ENCODE results near the gene UST. TPM values are rescaled to one million over a fixed set of nuclear protein-coding genes. Genes with fewer than 3 reads are reported as not detected.

The UST gene
- total RNA-seq, 2 donors from 2014 or later = 15.3 to 16.3 TPM

GRCh38 chr6:149122850-149123821 is 376.3 kb downstream of the UST start:
- no peak overlapping the region for H3K4me3 ChIP-seq (ENCODE audit: low read length)
- no peak for DNase-seq
- Mint-ChIP-seq H3K36me3 (ENCODE audit: low read depth) (no peaks in the 10 kb centered on the region), H3K4me3 (no peak overlapping the region), H3K4me1 (no peaks in the 10 kb centered on the region), H3K9me3 (peaks cover 2% of the 10 kb centered on the region), H3K27me3 (ENCODE audit: insufficient read depth) (no peaks in the 10 kb centered on the region), H3K27ac (no peak overlapping the region)
- H3K36me3 ChIP-seq (ENCODE audit: control insufficient read depth, insufficient read depth, low read length) = no peaks in the 10 kb centered on the region
- WGBS, 2 experiments (ENCODE audit: insufficient coverage in 1 of 2, insufficient read length in 1 of 2) = 0 to 66% methylated on average over 1 to 4 of the region's 4 CpGs
- no peaks in the 10 kb centered on the region for H3K4me1 ChIP-seq (ENCODE audit: control insufficient read depth, insufficient read depth, low read length)
- no peaks in the 10 kb centered on the region for H3K9me3 ChIP-seq (ENCODE audit: control insufficient read depth, low read length)
- no peak for TF ChIP-seq CTCF (conservative IDR thresholded peaks at IDR 0.05)
- no peak overlapping the region for H3K9ac ChIP-seq (ENCODE audit: extremely low read depth, low read length, poor library complexity, severe bottlenecking)
- no peak overlapping the region for H3K27ac ChIP-seq (ENCODE audit: low read depth, low read length)
- no peaks in the 10 kb centered on the region for H3K27me3 ChIP-seq (ENCODE audit: control insufficient read depth, insufficient read depth, low read length, poor library complexity, severe bottlenecking)

GRCh38 chr6:149125309-149125708 is 378.5 kb downstream of the UST start:
- H3K4me3 ChIP-seq (ENCODE audit: low read length) = no peak overlapping the region
- DNase-seq = no peak
- 91% methylated on average over 1 of the region's 1 CpG; no CpG with 5 or more reads in 1 of the 2 experiments for WGBS, 2 experiments (ENCODE audit: insufficient coverage in 1 of 2, insufficient read length in 1 of 2)
- no peaks in the 10 kb centered on the region for H3K9me3 ChIP-seq (ENCODE audit: control insufficient read depth, low read length)
- H3K36me3 Mint-ChIP-seq (ENCODE audit: low read depth) = no peaks in the 10 kb centered on the region
- no peaks in the 10 kb centered on the region for H3K36me3 ChIP-seq (ENCODE audit: control insufficient read depth, insufficient read depth, low read length)
- H3K9ac ChIP-seq (ENCODE audit: extremely low read depth, low read length, poor library complexity, severe bottlenecking) = no peak overlapping the region
- H3K4me1 ChIP-seq (ENCODE audit: control insufficient read depth, insufficient read depth, low read length) = no peaks in the 10 kb centered on the region
- no peak overlapping the region for H3K27ac Mint-ChIP-seq
- no peak overlapping the region for H3K27ac ChIP-seq (ENCODE audit: low read depth, low read length)
- no peak overlapping the region for H3K4me3 Mint-ChIP-seq
- no peaks in the 10 kb centered on the region for H3K27me3 Mint-ChIP-seq (ENCODE audit: insufficient read depth)
- H3K9me3 Mint-ChIP-seq = peaks cover 2% of the 10 kb centered on the region
- no peaks in the 10 kb centered on the region for H3K4me1 Mint-ChIP-seq
- no peaks in the 10 kb centered on the region for H3K27me3 ChIP-seq (ENCODE audit: control insufficient read depth, insufficient read depth, low read length, poor library complexity, severe bottlenecking)
- TF ChIP-seq CTCF (conservative IDR thresholded peaks at IDR 0.05) = no peak
